CD4-positive, alpha-beta T cell treated with Interleukin-17A for 4 hours (primary cell): ENCODE results near the gene KCNQ1.

ENCODE experiments used
- DNase-seq: peaks from one replicate; pipeline ENCODE4 v3.0.0-alpha.2; 2020; ENCODE audit warnings: mixed read lengths

The KCNQ1 gene

DNA sequence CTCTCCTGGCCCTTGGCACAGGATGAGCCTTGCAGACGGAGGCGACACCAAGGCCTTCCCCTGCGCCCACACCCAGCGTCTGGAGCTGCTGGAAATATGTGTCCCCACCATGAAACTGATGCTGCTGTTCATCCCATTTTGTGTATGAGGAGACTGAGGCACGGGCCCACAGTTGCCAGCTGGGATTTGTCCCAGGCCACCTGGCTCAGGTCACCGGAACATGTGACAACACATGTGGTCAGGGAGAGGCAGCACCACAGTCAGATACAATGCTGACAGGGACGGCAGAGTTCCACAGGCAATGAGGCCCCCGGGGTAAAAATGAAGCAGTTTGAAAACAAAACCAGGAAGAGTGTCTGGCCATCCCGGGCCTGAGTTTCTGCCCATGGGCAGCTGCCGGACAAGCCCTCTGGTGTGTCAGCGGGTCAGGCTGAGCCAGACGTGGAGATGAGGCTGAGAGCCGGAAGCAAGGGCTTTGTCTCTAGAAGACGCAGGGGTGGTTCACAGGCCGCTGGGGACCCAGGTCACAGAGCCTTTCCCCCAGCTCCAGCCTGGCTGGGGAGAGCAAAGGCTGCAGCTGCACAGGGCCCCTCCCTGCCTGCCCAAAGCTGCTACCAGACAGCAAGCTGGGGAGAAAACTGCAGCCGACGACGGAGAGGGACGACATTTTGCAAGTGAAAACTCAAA lies 360.0 kb downstream of the KCNQ1 start:
- no peak for DNase-seq

DNA sequence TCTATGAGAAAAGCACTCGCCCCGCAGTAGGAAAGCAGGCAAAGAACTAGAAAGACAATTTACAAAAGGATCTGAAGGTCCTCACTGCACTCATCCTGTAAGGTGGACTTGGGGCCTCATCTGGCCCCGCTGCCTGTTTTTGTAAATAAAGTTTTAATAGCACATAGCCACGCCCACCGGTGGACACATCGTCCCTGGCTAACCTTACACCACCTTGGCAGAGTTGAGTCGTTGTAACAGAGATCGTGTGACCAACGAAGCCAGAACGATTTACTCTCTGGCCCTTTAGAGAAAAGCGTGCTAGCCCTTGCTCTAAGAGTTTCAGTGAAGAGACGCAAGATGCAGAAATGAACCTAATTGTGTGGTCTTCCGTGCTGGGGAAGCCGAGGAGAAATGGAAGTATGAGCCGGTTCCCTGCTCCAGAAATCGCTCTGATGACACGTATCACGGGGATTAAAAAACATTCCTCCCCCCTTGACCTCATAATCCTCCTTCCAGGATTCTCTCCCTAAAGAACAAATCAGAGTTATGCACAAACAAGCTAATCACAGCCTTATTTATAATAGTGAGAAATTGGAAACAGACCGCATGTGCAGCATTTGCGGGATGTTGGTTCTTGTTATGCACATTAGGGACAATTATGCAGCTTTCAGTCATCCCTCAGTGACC lies 360.7 kb downstream of the KCNQ1 start:
- no peak for DNase-seq

DNA sequence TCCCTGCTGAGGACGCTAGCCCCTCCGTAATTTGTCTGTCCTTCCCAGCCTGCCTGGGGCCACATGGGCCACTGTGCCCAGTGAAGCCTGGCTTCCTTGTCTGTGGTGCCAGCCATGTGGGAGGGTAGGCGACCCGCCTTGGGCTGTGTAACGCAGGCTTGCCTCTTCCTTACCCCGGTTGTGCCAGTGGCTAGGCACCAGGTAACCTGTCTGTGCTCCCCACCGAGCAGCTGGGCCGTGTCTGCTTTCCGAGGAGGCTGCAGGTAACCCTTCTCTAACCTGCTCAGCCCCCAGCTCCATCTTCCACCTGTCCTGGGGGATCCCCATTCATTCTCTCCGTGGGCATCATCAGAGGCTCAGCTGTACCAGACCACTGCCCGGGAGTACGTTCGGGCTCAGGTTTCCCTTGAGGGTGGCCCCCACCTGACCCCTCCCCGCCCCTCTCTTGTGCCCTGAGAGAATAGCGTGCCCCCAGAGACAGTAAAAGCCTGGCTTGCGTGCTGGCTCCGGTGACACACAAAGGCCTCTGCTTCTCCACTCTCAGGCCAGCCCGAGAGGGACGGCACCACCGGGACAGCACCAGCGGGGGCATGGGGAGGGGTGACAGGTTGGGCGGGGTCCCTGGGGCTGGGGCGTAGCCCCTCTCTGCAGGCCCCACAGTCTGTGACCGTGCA lies 361.7 kb downstream of the KCNQ1 start:
- no peak for DNase-seq

GRCh38 chr11:2807025-2807681 lies 362.3 kb downstream of the KCNQ1 start:
- DNase-seq: no peak

DNA sequence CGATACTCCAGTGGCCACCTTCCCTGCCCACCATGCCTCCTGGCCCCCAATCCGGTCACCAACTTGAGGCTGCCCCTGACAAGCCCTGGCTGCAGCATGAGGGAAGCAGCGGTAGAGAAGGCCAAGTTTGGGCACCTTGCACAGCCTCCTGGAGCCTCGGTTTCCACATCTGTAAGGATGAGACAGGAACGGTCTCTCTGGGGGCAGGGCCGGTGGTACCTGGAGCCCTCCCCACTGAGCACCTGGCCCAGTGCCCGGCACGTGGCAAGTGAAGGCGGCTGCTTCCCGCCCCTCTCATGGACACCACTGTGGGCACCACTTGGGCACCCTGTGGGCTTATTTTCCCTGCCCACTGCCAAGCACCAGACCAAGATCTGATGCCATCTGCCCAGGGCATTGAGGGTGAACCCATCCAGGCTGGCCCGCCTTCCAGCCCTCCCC lies 363.0 kb downstream of the KCNQ1 start:
- DNase-seq: no peak

DNA sequence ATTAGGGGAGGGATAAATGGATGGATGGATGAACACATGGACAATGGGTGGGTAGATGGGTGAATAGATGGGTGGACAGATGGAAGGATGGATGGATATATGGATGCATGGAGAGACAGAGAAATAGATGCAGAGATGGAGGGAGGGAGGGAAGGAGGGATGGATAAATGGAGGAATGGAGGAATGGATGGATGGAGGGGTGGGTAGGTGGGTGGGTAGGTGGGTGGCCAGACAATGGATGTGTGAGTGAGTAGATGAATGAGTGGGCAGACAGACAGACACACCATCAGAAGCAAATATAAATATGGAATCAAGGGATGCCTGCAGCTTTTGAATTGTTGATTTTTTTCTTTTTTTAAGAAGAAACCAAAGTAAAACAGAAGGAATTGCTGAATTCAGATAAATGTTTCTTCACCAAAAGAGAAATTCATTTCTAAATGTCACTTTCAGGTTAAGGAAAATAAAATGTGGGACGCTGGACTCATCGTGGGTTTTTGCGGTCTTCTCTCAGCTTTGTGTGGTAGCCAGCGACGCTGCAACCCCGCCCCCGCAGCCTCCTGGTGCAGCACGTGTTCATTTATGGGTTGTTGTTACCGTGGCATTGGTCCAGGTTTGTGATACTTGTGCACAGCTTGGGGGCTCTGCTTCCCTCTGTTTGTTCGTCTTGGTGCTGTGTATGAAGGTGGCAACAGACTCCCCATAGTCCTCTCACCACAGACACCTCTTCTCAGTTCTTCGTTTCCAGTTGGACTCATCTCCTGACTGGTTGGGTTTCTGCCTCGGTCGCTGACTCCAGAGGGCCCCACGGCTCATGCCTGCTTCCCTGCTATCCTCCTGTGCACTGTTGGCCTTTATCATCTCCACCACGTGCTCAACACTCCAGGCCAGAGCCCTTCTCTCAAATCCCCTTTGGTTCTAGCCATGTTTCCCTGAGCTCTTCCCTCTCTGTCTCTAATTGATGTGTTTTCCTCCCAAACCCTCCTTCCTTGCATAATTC lies 364.3 kb downstream of the KCNQ1 start:
- no peak for DNase-seq

DNA sequence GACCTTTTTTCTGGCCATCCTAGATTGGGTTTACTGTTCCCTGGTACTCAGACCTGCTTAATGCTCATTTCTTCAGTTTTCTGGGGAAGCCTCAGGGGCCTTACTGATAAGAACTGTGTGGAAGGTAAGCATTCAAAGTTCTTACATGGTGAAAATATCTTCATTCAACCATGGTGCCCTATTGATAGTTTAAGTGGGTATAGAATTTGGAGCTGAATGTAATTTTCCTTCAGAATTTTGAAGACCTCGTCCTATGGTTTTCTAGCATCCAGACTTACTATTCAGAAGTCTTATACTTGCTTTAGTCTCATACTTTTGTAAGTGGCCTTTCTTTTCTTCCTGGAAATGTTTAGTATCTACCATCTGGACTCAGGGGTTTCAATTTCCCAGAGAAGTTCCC lies 365.0 kb downstream of the KCNQ1 start:
- DNase-seq: no peak

- DNase-seq: no peak
Observed at GRCh38 chr11:2810411-2811205, 365.8 kb downstream of the KCNQ1 start.

DNA sequence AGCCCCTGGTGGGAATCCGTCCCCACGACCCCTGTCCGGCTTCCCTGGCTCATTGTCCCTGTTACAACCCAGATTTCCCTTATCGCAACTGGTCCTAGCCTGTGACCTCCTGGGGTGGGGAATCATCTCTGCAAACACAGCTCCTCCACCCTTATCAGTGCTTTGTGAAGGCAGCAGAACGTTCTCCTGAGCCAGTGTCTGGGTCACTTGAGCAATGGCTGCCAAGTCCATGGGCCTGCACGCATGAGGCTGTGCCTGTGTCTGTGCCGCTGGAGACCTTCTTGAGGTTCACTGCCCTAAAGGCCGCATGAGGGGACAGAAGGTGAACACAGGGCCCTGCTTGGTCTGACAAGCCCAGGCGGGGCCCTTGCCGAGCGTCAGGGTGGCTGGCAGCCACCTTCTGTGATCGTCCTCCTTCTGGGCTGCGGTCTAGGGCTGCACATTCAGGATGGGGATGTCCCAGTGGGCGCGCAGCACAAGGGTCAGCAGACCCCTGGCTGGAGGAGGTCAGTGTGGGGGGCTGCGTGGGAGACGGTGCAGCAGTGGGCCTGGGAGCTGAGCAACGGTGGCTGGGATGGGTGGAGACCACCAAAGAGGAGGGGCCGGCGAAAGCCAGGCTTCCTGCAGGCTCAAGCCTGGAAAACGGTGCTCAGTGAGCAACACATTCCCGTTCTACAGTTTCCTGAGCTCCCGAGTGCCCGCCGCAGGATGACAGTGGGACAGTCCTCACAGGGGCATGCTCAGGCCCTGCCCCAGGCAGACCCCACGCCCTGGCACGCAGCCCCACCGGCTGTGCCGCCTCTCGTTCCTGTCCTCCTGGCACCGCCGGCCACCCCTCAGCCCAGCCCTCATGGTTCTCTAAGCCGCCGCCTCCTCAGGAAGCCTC lies 366.6 kb downstream of the KCNQ1 start:
- DNase-seq: no peak

- DNase-seq: no peak
Observed at GRCh38 chr11:2812371-2812991, 367.7 kb downstream of the KCNQ1 start.

GRCh38 chr11:2813141-2813908 lies 368.5 kb downstream of the KCNQ1 start:
- no peak for DNase-seq

- DNase-seq: no peak
Observed at GRCh38 chr11:2813968-2814367, 369.2 kb downstream of the KCNQ1 start.

GRCh38 chr11:2814751-2815150 lies 369.9 kb downstream of the KCNQ1 start:
- DNase-seq: no peak

GRCh38 chr11:2815762-2816496 lies 371.1 kb downstream of the KCNQ1 start:
- DNase-seq: no peak

- DNase-seq: no peak
Observed at GRCh38 chr11:2816523-2816922, 371.7 kb downstream of the KCNQ1 start.

DNA sequence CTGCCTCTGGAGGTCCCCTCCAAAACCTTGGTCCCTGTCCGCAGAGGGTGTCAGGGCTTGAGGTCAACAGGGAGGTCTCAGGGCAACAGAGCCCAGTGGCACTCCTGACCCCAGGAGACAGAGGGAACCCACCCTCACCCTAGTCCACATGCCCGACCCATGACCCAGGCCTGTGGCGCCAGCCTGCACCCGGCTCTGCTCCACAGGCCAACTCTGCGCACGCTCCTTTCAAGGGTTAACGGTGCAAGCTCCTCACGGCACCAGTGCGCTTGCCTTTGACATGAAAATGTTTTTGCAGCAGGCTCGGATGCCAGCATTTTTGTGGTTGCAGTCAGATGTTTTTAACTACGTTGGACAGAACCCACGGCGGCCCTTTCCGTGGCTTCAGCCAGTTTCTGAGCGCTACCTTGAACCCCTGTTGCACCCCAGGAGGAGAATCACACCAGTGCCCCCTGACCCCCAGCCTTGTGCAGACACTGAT lies 372.2 kb downstream of the KCNQ1 start:
- DNase-seq: no peak

GRCh38 chr11:2817431-2817830 lies 372.6 kb downstream of the KCNQ1 start:
- DNase-seq: no peak

DNA sequence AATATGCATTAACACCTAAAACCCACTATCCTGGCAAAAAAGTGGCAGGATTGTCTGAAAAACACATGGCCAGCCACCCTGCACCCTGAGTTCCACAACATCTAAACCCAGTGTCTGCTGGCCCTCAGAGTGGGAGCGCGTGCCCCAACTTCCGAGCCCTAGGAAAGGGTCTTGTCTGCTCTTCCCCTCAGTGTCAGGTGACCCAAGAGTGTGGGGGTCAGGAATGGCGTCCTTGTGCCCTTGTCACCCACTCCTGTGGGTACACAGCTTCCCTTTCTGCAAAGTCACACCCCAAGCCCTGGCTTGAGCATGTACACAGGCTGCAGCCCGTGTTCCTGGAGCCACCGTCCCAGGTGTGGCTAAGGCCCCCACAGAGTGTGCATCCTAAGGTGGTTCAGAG lies 373.2 kb downstream of the KCNQ1 start:
- DNase-seq: no peak
